Kidney tubule cell (primary cell): ENCODE results near the gene ARID1B.

Source experiments
- DNase-seq: peaks from one replicate; pipeline ENCODE4 v3.0.0-alpha.2; 2018; ENCODE audit warnings: low spot score

The ARID1B gene

DNA sequence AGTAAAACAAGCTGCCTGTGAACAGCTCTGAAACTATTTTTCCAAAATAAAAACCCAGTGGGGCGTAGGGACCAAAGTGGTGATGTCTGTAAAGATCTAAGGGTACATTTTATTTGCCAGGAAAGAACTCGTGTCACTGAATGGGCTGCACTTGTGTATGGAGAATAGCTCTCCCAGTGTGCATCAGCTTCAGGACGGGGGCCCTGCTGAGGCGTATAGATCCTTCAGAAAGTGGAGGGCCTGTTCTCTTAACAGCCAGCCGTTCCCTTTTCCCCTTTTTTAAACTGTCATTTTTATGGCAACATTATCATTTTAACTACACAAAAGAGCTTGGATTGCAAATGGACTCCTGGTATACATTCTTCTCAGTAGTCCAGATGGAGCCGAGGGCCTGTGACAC, 408.8 kb downstream of the ARID1B start:
- no peak for DNase-seq

DNA sequence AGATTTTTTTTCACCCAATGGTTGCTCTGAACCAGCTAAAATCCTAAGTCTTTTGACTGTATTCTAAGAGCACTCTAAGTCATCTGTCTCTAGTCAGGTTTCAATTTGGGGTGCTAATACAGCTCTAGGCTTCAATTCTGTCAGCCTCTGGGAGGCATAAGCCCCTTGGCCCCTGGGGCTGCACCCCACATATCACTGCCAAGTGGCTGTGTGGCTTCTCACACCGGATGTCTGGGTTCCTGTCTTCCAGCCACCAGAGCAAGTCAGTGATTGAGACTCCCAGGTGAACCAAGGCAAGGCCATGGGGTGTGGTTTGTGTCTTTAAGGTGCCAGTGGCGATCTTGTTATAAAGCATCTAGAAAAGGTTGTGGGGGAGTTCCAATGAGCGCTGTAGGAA, 409.6 kb downstream of the ARID1B start:
- DNase-seq: no peak

DNA sequence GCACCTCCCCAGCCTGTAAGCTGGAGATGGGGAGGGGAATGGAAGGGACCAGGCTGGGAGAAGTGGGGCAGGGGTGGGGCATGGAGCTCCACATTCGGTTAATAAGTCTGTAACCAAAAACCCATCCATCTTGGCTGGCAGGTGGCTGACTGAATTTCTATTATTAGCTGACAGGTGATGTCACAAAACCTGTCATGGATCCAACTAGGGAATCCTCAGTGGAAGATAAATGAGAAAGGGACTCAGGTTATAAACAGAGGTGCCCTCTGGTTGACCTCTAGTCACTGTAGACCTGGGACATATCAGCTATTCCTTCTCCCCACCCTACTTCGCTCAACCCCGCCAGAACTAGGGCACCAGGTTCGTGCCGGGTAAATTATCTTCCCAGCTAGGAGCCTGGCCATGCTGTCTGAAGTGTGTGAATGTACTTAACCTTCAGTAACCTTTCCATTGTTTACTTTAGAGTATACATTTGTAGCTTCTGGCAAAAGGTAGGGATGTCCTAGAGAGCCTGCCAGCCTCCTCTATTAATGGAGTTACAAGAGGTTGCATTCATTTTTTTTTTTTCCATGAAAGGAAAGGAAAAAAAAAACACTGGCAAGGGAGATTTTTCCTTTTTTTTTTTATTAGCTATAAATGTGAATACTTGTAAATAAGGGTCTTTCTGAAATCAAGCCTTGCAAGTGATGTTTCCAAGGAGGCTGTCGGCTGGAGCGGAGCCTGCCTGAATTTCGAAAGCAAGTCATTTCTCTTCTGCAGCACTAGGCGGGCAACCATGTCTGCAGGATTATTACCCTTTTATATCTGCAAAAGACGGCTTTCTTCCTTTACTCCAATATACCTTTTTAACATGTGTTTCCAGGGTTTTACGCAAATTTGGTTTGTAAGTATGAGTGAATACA, 410.3 kb downstream of the ARID1B start:
- peak; percentile 54 for DNase-seq

DNA sequence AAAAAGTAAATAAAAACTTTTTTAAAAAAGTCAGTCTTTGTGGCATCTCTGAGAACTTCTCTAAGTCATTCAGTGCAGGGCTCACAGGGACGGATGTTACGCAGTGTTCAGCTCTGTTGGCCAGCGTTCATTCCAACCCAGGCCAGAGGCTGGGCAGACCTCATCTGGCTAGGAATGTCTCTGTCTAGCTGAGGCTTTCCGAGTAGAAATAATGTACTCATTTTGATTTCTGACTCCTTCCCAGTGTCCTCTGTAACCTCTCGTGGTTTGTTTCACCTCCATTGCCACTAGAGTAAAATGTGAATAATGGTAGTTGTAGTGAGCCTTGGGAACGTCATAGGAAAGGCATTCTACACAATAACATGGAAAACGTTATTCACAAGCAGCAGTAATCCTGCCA, 411.0 kb downstream of the ARID1B start:
- DNase-seq: peak; percentile 5

DNA sequence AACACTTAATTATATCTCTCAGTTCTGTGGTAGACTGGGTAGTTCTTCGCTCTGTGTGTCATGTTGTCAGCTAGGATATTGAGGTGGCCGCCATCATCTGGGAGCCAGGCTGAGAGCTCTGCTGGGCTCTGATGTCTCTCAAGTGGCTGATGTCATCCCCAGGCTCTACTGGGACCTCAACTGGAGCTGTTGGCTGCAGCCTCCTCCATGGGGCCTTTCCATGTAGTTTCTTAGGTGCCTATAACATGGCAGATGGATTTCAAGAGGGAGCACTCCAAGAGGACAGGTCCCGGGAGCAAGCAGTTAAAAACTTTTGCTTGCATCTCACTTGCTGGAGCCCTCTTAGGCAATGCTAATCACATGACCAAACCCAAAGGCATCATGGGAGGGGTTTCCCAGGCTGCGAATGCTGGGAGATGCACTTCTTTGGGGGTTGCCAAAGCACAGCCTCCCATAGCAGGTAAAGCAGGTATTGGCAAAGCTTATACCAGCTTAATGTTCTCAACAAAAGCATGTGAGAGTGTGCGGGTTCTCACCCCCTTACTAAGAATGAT, 416.3 kb downstream of the ARID1B start:
- no peak for DNase-seq

DNA sequence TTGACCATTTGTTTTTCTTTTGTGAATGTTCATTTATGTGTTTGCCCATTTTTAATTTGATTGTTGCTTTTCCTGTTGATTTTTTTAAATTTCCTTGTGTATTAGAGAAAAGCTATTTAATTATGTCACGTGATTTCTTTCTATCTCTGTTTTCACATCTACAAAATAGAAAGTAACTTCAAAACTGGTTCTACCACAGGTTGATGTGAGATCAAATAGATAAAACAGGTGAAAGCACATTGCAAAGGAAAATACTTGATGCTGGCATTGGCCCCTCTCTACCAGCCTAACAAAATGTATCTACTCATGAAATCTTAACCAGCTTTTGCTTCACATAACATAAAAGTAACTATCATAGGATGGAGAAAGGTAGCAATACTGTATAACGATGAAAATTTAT, 416.9 kb downstream of the ARID1B start:
- DNase-seq: no peak

DNA sequence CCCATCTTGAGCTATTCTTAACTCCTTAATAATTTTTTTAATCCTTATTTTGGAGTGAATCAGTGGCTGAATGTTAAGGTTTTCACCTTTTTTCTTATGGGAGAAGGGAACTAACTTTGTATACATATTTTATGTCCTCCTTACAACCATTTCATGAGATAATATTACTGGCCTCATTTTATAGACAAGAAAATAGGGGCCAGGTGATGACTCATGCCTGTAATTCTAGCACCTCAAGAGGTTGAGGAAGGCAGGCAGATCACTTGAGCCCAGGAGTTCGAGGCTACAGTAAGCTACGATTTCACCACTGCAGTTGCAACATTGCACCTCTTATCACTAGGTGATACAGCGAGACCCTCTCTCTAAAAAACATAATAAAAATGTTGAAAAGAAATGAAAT, 417.5 kb downstream of the ARID1B start:
- DNase-seq: no peak

DNA sequence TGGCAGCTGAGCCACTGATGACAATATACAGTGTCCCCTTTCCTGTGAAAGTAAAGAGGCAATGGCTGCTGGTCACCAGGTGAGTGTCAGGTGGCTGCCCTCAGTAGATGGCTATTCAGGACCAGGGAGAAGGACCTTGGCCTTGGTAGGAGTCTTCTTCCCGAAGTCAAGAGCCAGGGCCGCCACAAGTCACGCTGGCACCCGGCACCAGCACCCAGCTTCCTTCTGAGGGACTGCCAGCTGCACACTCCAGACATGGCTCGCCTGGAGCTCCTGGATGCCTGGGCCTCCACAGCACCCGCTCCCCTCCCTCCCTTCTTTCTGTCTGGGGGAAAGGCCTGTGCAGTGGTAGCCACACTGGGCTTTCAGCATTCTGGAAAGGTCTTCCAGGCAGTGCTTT, 419.2 kb downstream of the ARID1B start:
- no peak for DNase-seq

DNA sequence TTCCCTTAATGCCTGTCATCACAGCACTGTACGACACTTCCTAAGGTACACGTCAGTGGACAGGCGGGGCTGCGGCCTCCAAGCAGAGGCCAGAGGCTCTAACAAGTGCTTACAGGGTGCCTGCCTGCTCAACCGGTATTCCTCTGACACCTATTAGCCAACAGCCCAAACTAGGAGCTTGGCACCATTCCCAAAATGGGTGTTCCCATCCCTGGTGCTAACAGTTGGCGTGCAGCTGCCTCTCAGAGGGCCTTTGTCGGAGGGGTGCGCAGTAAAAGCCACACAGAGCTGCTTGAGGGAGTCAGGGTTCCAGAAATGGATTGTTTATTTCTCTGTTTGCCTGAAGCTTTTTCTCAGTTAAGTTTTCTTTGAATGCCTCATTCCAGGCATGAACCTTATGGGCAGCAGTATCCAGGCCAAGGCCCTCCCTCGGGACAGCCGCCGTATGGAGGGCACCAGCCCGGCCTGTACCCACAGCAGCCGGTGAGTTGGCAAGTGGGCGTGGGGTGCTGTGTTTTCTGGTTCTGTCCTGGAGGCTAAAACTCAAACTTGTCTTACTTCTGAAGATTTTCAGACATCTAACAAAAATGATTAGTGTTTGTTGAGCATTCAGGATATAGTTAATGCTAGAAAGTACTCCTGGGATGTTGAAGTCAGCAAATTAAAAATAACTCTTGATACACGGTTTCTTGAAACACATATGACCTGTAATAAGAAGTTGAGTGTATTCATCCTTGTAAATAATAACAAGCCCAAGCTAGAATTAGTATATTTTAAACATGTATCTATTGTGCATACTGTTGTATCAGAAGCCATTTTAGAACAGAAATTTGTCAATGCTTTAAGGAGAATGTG, 421.5 kb downstream of the ARID1B start:
- DNase-seq: peak; percentile 91

DNA sequence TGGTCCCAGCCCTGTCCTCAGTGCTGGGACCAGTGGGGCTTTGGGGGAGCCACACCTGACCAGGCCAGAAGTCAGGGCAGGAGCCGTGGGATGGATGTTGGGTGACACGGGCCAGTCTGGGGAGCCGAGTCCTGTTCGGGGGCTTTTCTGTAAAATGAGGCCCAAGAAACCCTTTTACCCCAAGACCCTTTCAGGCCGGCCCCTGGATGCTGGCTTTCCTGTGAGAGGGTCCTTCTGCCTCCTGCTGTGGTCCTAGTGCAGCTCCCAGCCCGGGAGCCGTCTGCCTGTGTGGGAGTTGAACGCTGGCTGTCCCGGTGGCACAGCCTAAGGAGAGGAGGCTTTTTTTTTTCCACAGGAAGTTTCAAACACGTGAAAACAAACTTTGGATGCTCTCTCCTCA, 422.9 kb downstream of the ARID1B start:
- no peak for DNase-seq

DNA sequence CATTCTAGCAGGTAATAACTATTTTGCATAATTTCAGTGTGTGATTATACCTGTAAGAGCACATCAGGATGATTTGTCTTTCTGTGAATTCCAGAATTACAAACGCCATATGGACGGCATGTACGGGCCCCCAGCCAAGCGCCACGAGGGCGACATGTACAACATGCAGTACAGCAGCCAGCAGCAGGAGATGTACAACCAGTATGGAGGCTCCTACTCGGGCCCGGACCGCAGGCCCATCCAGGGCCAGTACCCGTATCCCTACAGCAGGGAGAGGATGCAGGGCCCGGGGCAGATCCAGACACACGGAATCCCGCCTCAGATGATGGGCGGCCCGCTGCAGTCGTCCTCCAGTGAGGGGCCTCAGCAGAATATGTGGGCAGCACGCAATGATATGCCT, 423.4 kb downstream of the ARID1B start:
- no peak for DNase-seq

DNA sequence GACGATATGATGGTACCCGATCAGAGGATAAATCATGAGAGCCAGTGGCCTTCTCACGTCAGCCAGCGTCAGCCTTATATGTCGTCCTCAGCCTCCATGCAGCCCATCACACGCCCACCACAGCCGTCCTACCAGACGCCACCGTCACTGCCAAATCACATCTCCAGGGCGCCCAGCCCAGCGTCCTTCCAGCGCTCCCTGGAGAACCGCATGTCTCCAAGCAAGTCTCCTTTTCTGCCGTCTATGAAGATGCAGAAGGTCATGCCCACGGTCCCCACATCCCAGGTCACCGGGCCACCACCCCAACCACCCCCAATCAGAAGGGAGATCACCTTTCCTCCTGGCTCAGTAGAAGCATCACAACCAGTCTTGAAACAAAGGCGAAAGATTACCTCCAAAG, 423.9 kb downstream of the ARID1B start:
- DNase-seq: no peak

DNA sequence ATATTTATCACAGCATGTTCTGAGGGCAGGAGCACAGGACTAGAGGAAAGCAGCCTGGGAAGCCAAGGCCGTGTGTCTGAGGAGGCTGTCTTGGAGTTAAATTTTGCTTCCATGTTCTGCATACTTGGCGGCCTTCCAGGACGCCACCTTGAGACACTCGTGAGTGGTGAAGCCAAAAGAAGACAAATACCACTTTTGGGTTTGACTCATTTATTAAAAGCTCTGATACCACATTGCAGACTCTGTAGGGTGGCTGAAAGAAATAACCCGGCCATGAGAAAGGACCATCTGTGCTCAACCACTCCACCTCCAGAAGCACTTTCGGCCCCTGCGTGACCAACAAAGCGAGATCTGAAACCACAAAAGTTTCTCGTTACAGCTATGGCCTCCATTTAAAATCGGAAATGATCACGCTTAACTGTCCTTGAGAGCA, 426.1 kb downstream of the ARID1B start:
- peak; percentile 38 for DNase-seq

DNA sequence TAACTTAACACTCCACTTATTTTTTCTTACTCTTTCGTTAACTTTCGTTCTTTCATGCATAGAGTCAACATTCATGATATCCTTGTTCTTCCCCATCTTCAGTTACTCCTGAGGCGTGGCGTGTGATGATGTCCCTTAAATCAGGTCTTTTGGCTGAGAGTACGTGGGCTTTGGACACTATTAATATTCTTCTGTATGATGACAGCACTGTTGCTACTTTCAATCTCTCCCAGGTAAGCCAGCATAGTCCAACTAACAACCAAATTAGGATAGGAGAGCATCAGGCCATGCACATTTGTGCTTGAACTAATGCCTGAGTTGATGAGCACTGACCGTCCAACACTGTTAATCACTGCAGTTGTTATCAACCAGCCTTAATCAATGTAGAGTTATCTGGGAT, 426.6 kb downstream of the ARID1B start:
- DNase-seq: no peak

DNA sequence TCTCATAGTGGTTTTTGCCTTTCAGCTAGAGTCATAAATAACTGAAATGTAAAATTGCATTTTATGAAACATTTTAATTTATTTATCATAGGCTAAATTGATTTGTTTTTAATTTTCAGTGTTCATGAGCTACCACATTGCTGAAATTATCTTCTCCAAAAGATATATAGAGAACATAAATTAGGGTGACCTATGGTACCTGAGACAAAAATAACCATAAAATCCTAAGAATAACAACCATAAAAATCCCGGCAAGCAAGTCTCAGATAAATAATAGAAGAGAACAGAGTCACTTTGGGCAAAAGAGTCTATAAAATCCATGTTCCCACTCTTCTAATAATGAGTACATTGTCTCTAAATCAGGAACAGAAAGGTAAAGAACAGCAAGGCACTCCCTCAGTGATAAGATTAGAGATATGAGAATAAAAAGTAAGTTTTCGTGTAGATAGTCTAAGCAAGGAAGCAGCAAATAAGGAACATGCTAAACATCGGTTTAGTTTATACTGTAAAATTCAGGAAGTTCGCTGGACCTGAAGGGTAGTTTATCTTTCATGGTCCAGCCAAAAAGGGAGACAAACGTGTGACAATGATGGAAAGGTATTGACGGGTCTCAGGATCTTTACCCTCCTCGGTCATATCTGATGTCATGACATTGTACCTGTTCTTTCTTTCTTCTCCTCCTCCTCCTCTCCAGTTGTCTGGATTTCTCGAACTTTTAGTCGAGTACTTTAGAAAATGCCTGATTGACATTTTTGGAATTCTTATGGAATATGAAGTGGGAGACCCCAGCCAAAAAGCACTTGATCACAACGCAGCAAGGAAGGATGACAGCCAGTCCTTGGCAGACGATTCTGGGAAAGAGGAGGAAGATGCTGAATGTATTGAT, 428.5 kb downstream of the ARID1B start:
- DNase-seq: no peak

DNA sequence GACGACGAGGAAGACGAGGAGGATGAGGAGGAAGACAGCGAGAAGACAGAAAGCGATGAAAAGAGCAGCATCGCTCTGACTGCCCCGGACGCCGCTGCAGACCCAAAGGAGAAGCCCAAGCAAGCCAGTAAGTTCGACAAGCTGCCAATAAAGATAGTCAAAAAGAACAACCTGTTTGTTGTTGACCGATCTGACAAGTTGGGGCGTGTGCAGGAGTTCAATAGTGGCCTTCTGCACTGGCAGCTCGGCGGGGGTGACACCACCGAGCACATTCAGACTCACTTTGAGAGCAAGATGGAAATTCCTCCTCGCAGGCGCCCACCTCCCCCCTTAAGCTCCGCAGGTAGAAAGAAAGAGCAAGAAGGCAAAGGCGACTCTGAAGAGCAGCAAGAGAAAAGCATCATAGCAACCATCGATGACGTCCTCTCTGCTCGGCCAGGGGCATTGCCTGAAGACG, 429.2 kb downstream of the ARID1B start:
- no peak for DNase-seq

DNA sequence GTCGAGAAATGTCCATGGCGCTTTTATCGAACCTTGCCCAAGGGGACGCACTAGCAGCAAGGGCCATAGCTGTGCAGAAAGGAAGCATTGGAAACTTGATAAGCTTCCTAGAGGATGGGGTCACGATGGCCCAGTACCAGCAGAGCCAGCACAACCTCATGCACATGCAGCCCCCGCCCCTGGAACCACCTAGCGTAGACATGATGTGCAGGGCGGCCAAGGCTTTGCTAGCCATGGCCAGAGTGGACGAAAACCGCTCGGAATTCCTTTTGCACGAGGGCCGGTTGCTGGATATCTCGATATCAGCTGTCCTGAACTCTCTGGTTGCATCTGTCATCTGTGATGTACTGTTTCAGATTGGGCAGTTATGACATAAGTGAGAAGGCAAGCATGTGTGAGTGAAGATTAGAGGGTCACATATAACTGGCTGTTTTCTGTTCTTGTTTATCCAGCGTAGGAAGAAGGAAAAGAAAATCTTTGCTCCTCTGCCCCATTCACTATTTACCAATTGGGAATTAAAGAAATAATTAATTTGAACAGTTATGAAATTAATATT, 430.4 kb downstream of the ARID1B start:
- no peak for DNase-seq

DNA sequence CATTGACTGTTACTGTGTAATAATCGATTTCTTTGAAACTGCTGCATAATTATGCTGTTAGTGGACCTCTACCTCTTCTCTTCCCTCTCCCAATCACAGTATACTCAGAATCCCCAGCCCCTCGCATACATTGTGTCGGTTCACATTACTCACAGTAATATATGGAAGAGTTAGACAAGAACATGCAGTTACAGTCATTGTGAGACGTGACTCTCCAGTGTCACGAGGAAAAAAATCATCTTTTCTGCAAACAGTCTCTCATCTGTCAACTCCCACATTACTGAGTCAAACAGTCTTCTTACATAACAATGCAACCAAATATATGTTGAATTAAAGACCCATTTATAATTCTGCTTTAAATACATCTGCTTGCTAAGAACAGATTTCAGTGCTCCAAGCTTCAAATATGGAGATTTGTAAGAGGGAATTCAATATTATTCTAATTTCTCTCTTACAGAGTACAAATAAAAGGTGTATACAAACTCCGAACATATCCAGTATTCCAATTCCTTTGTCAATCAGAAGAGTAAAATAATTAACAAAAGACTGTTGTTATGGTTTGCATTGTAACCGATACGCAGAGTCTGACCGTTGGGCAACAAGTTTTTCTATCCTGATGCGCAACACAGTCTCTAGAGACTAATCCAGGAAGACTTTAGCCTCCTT, 432.8 kb downstream of the ARID1B start:
- DNase-seq: no peak

DNA sequence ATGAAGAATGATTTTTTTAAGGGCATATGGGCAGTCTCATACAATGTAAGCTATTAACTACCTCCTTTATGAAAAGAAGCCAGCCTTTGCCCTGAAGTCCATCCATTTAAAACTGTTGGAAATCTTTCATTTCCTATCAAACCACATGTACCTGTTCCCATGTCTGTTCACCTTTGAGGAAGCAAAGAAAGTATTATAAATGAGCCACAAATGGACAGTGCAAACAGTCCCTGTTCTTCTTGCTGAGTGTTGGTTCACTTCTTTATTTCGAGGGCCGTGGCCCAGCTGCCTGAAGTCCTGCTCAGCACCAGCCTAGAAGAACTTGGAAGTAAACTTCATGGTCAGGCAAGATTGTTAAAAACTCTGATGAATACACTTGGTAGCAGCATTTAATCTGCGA, 433.8 kb downstream of the ARID1B start:
- DNase-seq: no peak

DNA sequence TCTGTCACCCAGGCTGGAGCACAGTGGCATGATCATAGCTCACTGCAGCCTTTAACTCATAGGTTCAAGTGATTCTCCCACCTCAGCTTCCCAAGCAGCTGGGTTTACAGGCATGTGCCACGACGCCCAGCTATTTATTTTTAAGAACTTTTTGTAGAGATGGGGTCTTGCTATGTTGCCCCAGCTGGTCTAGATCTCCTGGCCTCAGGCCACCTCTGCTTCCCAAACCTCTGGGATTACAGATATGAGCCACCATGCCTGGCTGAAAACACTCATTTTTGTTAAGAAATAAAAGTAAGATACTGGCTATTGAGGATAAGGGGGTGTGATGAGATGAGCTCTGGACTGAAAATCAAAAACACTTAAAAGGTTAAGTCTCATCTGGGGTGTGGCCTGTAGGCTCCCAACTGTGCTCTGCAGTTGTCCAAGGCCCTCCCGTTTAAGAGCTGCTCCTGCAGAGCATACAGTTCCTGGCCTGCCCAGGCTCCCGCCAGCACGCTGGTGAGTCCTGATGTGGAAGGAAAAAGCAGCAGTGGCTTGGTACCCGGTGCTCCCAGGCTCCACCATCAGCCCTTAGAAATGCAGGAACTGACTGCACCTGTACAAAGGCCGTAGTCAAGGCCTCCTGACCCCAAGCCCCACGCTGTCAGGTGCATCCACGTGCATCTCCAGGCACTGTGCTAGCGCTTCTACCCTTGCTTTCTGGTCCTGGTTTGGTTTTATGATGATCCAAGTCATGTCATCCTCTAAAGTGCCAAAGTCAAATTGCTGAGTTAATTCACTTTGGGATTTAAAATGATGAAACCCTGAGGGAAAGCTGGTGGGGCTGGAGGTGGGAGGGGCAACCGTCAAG, 434.7 kb downstream of the ARID1B start:
- DNase-seq: no peak
